GM23248 (cell line): ENCODE measurements around the gene ERICH6. TPM values are rescaled to one million over a fixed set of nuclear protein-coding genes. Genes with fewer than 3 reads are reported as not detected.

Experiments used
- DNase-seq: peaks from one replicate; pipeline ENCODE4 v3.0.0-alpha.2; 2015
- H2AFZ ChIP-seq: fragments of 200-600 bp; sonication (generic); 2 replicates; pipeline ENCODE4 v1.6.1; 2016; ENCODE audit warnings: antibody characterized with exemption
- H3F3A ChIP-seq: fragments of 200-600 bp; sonication (generic); 2 replicates; pipeline ENCODE4 v1.6.1; 2016; ENCODE audit warnings: mild to moderate bottlenecking, antibody characterized with exemption, mixed run types; ENCODE audit not compliant: insufficient read depth
- H3K27ac ChIP-seq: fragments of 200-600 bp; sonication (generic); 2 replicates; pipeline ENCODE4 v1.5.1; 2016; ENCODE audit warnings: mild to moderate bottlenecking
- H3K27me3 ChIP-seq: fragments of 200-600 bp; sonication (generic); replicated peaks from 2 replicates; pipeline ENCODE4 v1.6.1; 2016; ENCODE audit warnings: mild to moderate bottlenecking; ENCODE audit not compliant: insufficient read depth
- H3K36me3 ChIP-seq: fragments of 200-600 bp; sonication (generic); 2 replicates; pipeline ENCODE4 v1.6.1; 2016; ENCODE audit warnings: low read depth, mild to moderate bottlenecking
- H3K4me1 ChIP-seq: fragments of 200-600 bp; sonication (generic); 2 replicates; pipeline ENCODE4 v1.6.1; 2016; ENCODE audit warnings: mild to moderate bottlenecking; ENCODE audit not compliant: insufficient read depth
- H3K4me2 ChIP-seq: fragments of 200-600 bp; sonication (generic); one replicate; pipeline ENCODE4 v1.6.1; 2016; ENCODE audit warnings: mild to moderate bottlenecking; ENCODE audit not compliant: unreplicated experiment
- H3K4me3 ChIP-seq: fragments of 200-600 bp; sonication (generic); 2 replicates; pipeline ENCODE4 v1.5.1; 2016; ENCODE audit warnings: mild to moderate bottlenecking
- H3K79me2 ChIP-seq: fragments of 200-600 bp; sonication (generic); 2 replicates; pipeline ENCODE4 v1.6.1; 2016; ENCODE audit warnings: mild to moderate bottlenecking; ENCODE audit not compliant: insufficient read depth
- H3K9ac ChIP-seq: fragments of 200-600 bp; sonication (generic); 2 replicates; pipeline ENCODE4 v1.6.1; 2016; ENCODE audit warnings: mild to moderate bottlenecking
- H3K9me2 ChIP-seq: fragments of 200-600 bp; sonication (generic); 2 replicates; pipeline ENCODE4 v1.6.1; 2016; ENCODE audit warnings: mixed run types, mild to moderate bottlenecking, moderate library complexity; ENCODE audit not compliant: insufficient read depth
- H3K9me3 ChIP-seq: fragments of 200-600 bp; sonication (generic); one replicate; pipeline ENCODE4 v1.6.1; 2017; ENCODE audit warnings: low read depth
- H4K20me1 ChIP-seq: fragments of 200-600 bp; sonication (generic); 2 replicates; pipeline ENCODE4 v1.6.0; 2016; ENCODE audit not compliant: insufficient read depth
- EZH2 ChIP-seq: fragments of 200-600 bp; sonication (generic); IDR thresholded peaks from 2 replicates; pipeline ENCODE4 v1.6.1; 2018; ENCODE audit warnings: antibody characterized with exemption, mild to moderate bottlenecking; ENCODE audit not compliant: insufficient read depth, poor library complexity, severe bottlenecking
- EZH2phosphoT487 ChIP-seq: fragments of 200-600 bp; sonication (generic); IDR thresholded peaks from 2 replicates; pipeline ENCODE4 v1.6.1; 2018; ENCODE audit warnings: antibody characterized with exemption, moderate library complexity, mild to moderate bottlenecking, low read depth; ENCODE audit not compliant: insufficient read depth
- WGBS, 2 experiments: methylation state at CpG; one replicate each; pipeline ENCODE4 v1.1.6; 2015 to 2017; ENCODE audit warnings: low lambda C conversion rate in 2 of 2, low coverage in 1 of 2; ENCODE audit errors: missing lambda C conversion rate in 2 of 2; 5-methylcytosine and 5-hydroxymethylcytosine counted together
- in situ Hi-C: fragments of 300-500 bp; cut with MboI; formaldehyde crosslinking; loops from 2 replicates; pipeline ENCODE4 v1.15.0; 2020
- polyA plus RNA-seq: library from polyadenylated mRNA; unstranded; fragments of >200 nt; fragmentation: Nextera tagmentation; extraction: Ambion mirVana; gene quantifications from 2 replicates; pipeline ENCODE4 v1.2.1, GENCODE V29; 2016
- total RNA-seq: library from RNA; depleted of rRNA; stranded (reverse); fragments of >200 nt; shearing (Covaris generic); gene quantifications from 2 replicates; pipeline ENCODE4 v1.2.3, GENCODE V29; 2014

ERICH6 gene
- total and polyA plus RNA-seq, 2 experiments from 2014 or later = 0.13 TPM; not detected in 1

GRCh38 chr3:150721285-150722130, 17.8 kb upstream of the ERICH6 start:
- Histone ChIP-seq H3K9ac (no peak overlapping the region), H3K36me3 (no peaks in the 10 kb centered on the region), H2AFZ (peak overlapping the region; percentile 70; the same call in 1 of the 2 replicates), H3K4me3 (no peak overlapping the region), H3F3A (no peaks in the 10 kb centered on the region), H3K79me2 (no peaks in the 10 kb centered on the region), H3K4me1 (no peaks in the 10 kb centered on the region), H3K4me2 (peak overlapping the region; percentile 57), H3K27me3 (no peaks in the 10 kb centered on the region), H3K9me2 (no peaks in the 10 kb centered on the region), H3K27ac (no peak overlapping the region), H3K9me3 (no peaks in the 10 kb centered on the region), H4K20me1 (no peaks in the 10 kb centered on the region)
- peak; percentile 69 for DNase-seq
- no peak for TF ChIP-seq EZH2phosphoT487
- no peak for TF ChIP-seq EZH2
- in situ Hi-C loops = loop anchor here (10.0 kb wide), 1 partner anchor 123 kb away; no protein-coding TSS in a partner anchor
- WGBS, 2 experiments = 6 to 7% methylated on average over 13 of the region's 13 CpGs

DNA sequence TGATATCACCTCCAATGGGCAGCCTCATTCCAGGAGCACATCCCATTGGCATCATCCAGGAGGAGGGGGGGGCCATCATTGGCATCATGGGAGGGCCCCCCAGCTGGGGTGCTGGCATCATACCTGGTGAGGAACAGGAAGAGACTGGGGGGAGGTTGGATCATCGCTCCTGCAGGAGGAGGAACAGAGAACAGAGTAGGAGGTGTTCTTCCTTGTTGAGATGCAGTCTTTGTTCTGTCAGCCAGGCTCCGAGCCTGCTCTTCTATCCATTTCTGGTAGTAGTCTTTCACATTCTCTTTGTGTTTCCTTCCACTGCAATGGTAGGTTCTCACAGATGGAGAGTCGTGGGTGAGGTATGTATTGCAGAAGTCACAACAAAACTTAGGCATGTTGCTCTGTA, 16.7 kb upstream of the ERICH6 start:
- Histone ChIP-seq H3K27me3 (no peaks in the 10 kb centered on the region), H3K79me2 (no peaks in the 10 kb centered on the region), H3K4me3 (no peak overlapping the region), H3K4me1 (no peaks in the 10 kb centered on the region), H4K20me1 (no peaks in the 10 kb centered on the region), H3K9ac (no peak overlapping the region), H2AFZ (no peak overlapping the region), H3K36me3 (no peaks in the 10 kb centered on the region), H3F3A (no peaks in the 10 kb centered on the region), H3K9me2 (no peaks in the 10 kb centered on the region), H3K4me2 (no peak overlapping the region), H3K27ac (no peak overlapping the region), H3K9me3 (no peaks in the 10 kb centered on the region)
- DNase-seq = no peak
- TF ChIP-seq EZH2 (no peak), EZH2phosphoT487 (no peak)
- WGBS, 2 experiments = 48 to 65% methylated on average over 3 of the region's 3 CpGs
- in situ Hi-C loops = loop anchor here (10.0 kb wide), 1 partner anchor 124 kb away; no protein-coding TSS in a partner anchor

- no peaks in the 10 kb centered on the region for H4K20me1 ChIP-seq
- H3K4me1 ChIP-seq = no peaks in the 10 kb centered on the region
- H3K4me2 ChIP-seq = no peak overlapping the region
- no peaks in the 10 kb centered on the region for H3K9me3 ChIP-seq
- in situ Hi-C loops = no loop called here
- TF ChIP-seq EZH2phosphoT487 (no peak), EZH2 (no peak)
- H3K4me3 ChIP-seq = no peak overlapping the region
- no peak overlapping the region for H3K9ac ChIP-seq
- no peak overlapping the region for H3K27ac ChIP-seq
- no peaks in the 10 kb centered on the region for H3K27me3 ChIP-seq
- no peaks in the 10 kb centered on the region for H3K79me2 ChIP-seq
- H3K9me2 ChIP-seq = no peaks in the 10 kb centered on the region
- no peak for DNase-seq
- no peaks in the 10 kb centered on the region for H3F3A ChIP-seq
- no peaks in the 10 kb centered on the region for H3K36me3 ChIP-seq
- WGBS, 2 experiments = 69 to 81% methylated on average over 2 of the region's 2 CpGs
- H2AFZ ChIP-seq = no peak overlapping the region
Observed at GRCh38 chr3:150710097-150710496, 6.4 kb upstream of the ERICH6 start.

DNA sequence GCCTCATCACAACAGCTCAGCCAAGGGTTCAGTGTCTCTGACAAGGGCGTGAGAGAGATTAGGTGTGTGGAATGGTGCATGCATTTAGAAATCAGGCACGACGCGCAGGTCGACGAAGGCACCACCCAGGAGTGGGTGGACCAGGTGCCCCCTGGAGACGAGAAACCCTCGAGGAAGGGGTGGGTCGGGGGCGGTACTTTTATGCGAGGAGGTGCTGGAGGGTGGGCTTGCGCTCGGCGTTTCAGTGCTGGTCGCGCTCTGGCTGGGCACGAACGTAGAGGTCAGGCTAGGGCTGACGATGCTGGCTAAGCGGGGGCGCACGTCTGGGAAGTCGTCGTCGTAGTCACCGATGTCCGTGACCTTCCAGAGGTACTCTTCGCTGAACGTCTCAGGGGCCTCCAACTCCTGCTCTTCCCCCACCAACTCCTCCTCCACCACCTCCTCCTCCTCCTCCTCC, 393 bp downstream of the ERICH6 start:
- in situ Hi-C loops = no loop called here
- Histone ChIP-seq H3K79me2 (no peaks in the 10 kb centered on the region), H3K36me3 (no peaks in the 10 kb centered on the region), H4K20me1 (no peaks in the 10 kb centered on the region), H3K27me3 (no peaks in the 10 kb centered on the region), H3K4me1 (peaks cover 12% of the 10 kb centered on the region), H3F3A (peaks cover 5% of the 10 kb centered on the region; the same call in 1 of the 2 replicates), H3K9ac (peak overlapping the region; percentile 97), H3K4me2 (peak overlapping the region; percentile 97), H3K27ac (peak overlapping the region; percentile 83), H2AFZ (peak overlapping the region; percentile 98), H3K4me3 (peak overlapping the region; percentile 99), H3K9me2 (no peaks in the 10 kb centered on the region), H3K9me3 (no peaks in the 10 kb centered on the region)
- 5 to 6% methylated on average over 11 to 26 of the region's 29 CpGs for WGBS, 2 experiments
- TF ChIP-seq EZH2 (no peak), EZH2phosphoT487 (no peak)
- DNase-seq = peak; percentile 69
